ENCODE results near the gene CACNA1C. TPM values are rescaled to one million over a fixed set of nuclear protein-coding genes. Genes with fewer than 3 reads are reported as not detected.
A peak's percentile ranks its signal among the peaks of the same experiment; 100 is the strongest.

The CACNA1C gene
- total RNA-seq, 1 donor from 2014 or later, result 1.5 TPM

DNA sequence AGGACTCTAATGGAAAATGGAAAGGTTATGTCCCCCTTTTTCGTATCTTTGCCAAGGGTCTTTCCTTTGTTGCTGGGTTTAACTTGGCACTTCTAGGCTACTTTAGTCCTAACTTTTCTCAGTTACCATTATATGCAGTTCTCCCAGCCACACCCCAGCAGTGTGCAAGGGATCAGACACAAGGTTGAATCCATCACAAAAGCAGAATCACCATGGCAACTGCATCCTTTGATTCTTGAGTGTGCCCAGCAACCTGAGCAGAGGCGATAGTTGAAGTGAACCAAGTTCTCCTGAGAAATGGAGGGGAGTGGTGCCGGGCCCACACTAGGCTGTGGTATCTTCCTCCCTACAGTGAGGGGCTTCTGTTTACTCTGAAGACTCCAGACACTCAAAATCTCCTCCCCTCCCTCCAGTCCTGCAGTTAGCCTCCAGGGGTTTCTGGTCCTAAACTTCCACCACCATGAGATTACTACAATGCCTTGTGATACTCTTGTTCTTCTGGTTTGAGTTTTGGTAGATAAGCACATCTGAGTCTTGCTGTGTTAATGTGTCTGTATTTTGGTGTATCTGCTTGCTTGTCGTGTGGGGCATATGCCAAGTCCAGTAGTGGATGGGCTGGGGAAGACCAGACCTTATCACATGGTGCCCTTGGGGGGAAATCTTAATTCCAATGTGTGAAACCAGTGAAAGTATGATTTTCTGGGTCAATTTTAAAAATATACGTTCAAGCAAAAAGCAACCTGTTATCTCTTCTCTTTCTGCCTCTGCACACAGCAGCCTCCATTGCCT is 183.9 kb downstream of the CACNA1C start:
- DNase-seq, result no peak

GRCh38 chr12:2238111-2238510 is 185.3 kb downstream of the CACNA1C start:
- DNase-seq, result no peak

DNA sequence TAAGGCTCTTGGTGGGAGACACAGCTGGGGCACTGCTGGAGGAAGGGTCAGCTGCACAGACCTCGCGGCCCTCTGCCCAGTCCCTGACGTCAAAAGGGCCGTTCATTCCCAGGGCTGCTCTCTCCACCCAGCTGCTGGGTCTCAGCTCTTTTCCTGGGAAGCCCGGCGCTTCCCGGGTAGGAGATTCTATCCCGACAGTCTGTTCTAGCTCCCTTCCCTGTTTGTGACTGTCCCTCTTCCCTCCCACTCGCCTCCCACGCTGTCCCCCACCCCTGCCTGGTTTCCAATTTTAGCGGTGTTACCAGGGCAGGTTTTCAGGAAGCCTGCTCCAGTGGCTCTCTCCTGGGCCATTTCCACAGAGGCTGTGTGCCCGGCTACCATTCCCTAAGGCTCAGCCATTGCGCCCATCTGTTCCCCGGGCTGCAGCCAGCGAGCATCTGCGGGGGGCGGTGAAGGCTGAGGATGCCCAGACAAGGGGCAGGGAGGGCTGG is 186.6 kb downstream of the CACNA1C start:
- DNase-seq, result no peak

- DNase-seq, result no peak
Measured at GRCh38 chr12:2240390-2240789, 187.6 kb downstream of the CACNA1C start.

DNA sequence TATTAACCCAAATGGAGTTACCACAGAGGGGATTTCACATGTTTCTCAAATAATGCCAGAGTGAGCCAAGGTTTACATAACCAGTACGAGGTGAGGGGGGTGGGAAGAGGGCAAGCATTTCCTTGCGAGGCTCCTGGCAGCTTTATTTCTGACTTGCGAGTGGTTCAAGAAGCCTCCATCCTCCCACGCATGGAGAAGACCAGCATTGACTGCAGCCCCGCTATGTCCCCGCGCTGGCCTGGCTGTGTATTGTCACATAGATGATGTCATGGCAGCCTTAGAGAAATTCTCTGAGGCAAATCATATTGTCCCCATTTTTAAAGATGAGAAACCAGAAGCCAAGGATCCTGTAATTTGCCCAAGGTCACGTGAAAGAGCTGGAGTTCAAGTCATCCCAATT is 188.2 kb downstream of the CACNA1C start:
- DNase-seq, result no peak

DNA sequence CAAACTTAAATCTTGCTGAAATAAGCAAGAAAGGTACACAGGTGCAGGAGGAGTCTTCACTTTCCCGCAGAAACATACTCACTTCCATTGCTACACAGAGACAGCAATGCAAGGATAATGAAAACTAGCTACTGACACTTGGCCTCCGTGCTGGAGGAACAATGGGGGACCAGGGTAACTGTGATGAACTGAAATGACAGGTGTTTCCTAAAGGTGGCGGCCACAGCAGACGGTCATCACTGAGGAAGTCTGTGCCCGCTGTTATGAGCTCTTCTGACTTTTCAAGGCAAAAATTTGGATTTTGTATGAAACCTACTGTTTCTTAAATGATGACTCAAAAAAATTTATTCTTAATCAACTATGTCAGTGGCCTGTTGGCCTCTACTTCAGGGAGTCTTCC is 189.4 kb downstream of the CACNA1C start:
- no peak for DNase-seq

GRCh38 chr12:2242816-2243215 is 190.0 kb downstream of the CACNA1C start:
- no peak for DNase-seq

- DNase-seq, result no peak
Measured at GRCh38 chr12:2243275-2243674, 190.5 kb downstream of the CACNA1C start.

GRCh38 chr12:2244013-2244861 is 191.4 kb downstream of the CACNA1C start:
- no peak for DNase-seq

DNA sequence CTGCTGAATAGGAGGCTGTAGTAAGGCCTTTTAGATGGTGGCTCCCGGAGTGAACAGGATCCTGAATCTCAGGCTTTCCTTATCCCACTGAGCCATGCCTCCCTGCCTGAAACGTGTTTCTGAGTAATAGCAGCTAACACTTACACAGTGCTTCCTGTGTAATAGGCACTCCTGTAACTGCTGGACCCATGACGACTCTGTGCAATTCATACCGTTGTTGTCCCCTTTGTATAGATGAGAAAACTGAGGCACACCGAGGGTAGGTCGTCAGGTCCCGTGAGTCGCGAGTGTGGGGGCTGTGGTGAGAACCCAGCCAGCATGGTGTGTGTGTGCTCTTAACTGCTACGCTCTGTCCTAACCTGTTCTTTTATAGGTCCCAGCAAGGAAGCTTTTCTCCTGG is 193.6 kb downstream of the CACNA1C start:
- no peak for DNase-seq

GRCh38 chr12:2247120-2247519 is 194.3 kb downstream of the CACNA1C start:
- no peak for DNase-seq

GRCh38 chr12:2247596-2247995 is 194.8 kb downstream of the CACNA1C start:
- no peak for DNase-seq

DNA sequence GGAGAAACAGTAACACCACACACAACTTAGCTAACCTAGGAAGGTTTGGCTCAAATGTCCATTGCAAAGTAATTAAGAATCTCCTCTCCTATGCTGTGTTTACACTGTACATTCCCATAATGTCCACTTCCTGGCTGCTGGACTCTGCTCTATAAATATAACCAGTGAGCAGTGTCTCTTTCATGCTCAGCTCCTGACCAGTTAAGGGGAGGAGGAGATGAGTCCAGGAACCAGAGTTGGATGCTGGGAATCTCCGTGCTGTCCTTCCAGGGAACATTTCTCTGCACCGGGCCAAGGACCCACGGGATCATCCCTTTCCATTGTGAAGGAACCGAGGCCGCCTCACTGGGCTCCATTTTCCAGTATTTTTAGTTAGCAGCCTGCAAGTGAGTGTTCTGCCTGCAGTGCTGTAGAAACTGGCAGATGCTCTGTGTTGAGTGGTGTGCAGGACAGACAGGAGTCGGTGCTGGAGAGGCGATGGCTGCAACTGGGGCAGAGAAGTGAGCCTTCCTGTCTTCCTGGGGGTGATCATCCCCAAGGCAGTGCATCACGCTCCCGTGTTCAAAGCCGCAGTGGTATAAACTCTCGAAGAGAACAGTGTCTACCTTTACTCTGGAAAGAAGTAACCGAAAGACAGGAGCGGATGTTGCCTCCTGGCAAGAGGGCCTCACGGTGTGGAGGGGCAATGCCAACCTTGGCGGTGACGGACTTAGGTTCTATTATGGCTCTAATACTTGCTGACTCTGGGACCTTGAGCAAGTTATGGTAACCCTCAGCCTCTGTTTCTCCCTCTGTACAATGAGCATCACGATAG is 195.5 kb downstream of the CACNA1C start:
- DNase-seq, result no peak

- DNase-seq, result no peak
Measured at GRCh38 chr12:2248901-2249381, 196.2 kb downstream of the CACNA1C start.

DNA sequence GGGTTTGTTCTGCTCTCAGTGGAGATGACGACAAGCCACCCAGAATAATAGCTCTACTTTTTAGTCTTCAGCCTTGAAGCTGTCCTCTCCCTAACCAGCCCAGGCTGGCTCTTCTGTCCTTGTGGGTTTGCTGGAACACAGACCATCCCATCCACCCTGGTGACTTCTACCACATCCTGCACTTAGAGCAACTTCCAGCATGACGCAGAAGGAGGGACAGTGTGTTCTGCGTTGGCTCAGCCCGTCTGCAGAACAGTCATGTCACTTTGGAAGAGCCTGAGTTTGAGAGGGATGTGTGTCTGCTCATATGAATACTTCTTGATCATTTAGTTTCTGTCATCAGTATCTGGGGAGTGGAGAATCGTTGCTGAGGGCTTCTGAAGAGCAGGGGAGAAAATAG is 198.0 kb downstream of the CACNA1C start:
- no peak for DNase-seq

DNA sequence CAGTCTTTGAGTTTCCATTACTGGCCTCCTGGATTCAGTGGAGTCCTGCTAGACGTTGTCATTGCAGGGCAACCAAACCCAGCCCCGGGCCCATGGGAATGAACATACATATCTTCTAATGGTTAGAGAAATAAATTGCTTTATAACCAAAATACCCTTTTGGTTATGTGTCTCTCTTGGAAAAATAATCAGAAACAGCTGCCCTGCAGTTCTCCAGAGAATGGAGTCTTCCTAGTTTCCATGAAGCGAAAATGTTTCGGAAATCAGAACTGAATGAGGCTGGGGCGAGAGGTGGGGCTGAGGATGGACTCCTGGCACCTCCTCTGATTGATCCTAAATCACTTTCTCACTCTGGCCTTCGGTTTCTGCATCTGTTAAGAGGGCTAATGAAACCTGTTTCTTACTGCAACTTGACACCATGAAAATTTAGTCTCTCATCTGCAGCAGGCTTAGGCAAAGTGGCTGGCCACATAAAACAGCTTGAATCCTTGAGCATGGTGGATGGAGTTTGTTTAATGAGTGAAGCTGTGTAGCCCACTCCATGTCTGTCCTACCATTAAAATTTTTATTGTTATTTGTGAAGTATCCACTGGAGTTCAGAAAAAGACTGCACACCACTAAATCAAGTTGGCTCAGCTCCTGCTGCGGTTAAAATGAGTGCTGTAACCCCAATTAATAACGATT is 198.9 kb downstream of the CACNA1C start:
- DNase-seq, result no peak

DNA sequence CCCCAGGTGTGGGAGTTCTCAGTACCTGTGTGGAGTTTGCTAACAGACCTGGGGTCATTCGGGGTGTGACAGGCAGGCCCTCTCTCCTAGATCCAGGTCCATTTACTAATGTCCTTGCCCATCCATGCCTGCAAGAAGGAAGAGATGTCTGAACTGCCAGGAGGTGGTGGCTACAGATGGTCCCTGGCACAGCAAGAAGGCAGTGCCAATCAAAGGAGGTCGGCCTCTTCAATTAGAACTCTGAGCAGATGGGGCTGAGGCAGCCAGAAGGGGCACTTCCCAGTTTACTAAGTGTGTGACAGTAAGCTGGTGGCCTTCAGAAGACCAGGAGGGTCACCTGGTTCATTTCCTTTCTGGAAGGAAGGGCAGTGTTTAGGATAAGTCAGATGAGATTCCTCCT is 202.5 kb downstream of the CACNA1C start:
- DNase-seq, result no peak

GRCh38 chr12:2255731-2256130 is 202.9 kb downstream of the CACNA1C start:
- DNase-seq, result peak; percentile 32

GRCh38 chr12:2256453-2256852 is 203.7 kb downstream of the CACNA1C start:
- no peak for DNase-seq

GRCh38 chr12:2256915-2257314 is 204.1 kb downstream of the CACNA1C start:
- no peak for DNase-seq

DNA sequence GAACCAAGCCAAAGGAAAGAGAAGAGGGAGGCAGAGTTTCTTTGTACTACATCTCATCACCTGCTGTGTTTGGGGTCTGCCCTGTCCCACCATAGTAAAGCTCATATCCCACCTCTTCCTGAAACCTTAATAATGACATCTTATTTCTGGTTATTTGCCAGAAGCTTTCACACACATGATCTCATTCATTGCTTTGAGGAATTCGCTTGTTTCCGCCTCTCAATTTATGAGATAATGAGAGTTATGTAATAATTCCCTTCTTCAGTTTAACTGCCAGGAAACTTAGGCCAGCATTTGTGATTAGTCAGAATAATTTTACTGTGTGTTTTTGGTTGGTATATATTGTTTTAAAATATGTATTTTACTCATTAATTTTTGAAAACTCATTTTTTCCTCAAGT is 205.2 kb downstream of the CACNA1C start:
- no peak for DNase-seq

- no peak for DNase-seq
Measured at GRCh38 chr12:2259369-2259768, 206.6 kb downstream of the CACNA1C start.
